GM12874 (cell line): ENCODE measurements around the gene UQCR11.

Experiments used
- CTCF ChIP-seq: IDR thresholded peaks from 2 replicates; pipeline ENCODE4 v1.5.1; 2011; ENCODE audit warnings: low read depth, mild to moderate bottlenecking, control low read depth, low read length, moderate library complexity; ENCODE audit not compliant: insufficient read depth

The UQCR11 gene

GRCh38 chr19:1605236-1606137 is at the start of gene UQCR11:
TSS of gene UQCR11 (minus strand) at chr19:1605462. CDS start at chr19:1605409, 53 bp downstream.
- TF ChIP-seq CTCF: peak; percentile 49

GRCh38 chr19:1654178-1654792 is 49.0 kb upstream of the UQCR11 start:
- no peak for TF ChIP-seq CTCF

- no peak for TF ChIP-seq CTCF
Observed at GRCh38 chr19:1653300-1653628, 48.0 kb upstream of the UQCR11 start.

GRCh38 chr19:1652471-1653299 is 47.4 kb upstream of the UQCR11 start, which contains the start of gene TCF3:
TSS of gene TCF3 (minus strand) at chr19:1652615. CDS start at chr19:1650248, 2,367 bp downstream.
- TF ChIP-seq CTCF: no peak

- no peak for TF ChIP-seq CTCF
Observed at GRCh38 chr19:1651568-1652291, 46.5 kb upstream of the UQCR11 start.

- TF ChIP-seq CTCF: 0 out of 2 replicates have a peak, but pooled peaks have one; percentile 25
Observed at GRCh38 chr19:1650650-1651567, 45.6 kb upstream of the UQCR11 start.
